HL-60 (cell line): ENCODE measurements around the gene GALNT9.

Source experiments
- DNase-seq, 2 experiments: peaks; one replicate each; pipeline ENCODE4 v3.0.0-alpha.2; 2010 to 2020; ENCODE audit warnings: low read depth in 1 of 2, low spot score in 1 of 2
- H3K27ac ChIP-seq: fragments of 250-450 bp; sonication (Bioruptor Pico); replicated peaks from 2 replicates; pipeline ENCODE4 v1.5.1; 2020; ENCODE audit warnings: mild to moderate bottlenecking, moderate library complexity
- H3K27me3 ChIP-seq: fragments of 250-450 bp; sonication (Bioruptor Pico); 2 replicates; pipeline ENCODE4 v1.5.1; 2021; ENCODE audit warnings: mild to moderate bottlenecking, moderate library complexity; ENCODE audit not compliant: insufficient read depth, poor library complexity, severe bottlenecking
- H3K4me3 ChIP-seq: replicated peaks from 2 replicates; pipeline ENCODE4 v1.5.1; 2011; ENCODE audit warnings: mild to moderate bottlenecking, control low read depth, low read length; ENCODE audit not compliant: insufficient read depth
- CTCF ChIP-seq: IDR thresholded peaks from one replicate; pipeline ENCODE4 v1.5.1; 2011; ENCODE audit warnings: low read length, control low read depth, inconsistent platforms; ENCODE audit not compliant: insufficient read depth
- GABPA ChIP-seq: IDR thresholded peaks from 2 replicates; pipeline ENCODE4 v1.6.1; 2012; ENCODE audit warnings: low read depth
- POLR2AphosphoS5 ChIP-seq: IDR thresholded peaks from 2 replicates; pipeline ENCODE4 v1.6.1; 2012; ENCODE audit warnings: low read depth
- REST ChIP-seq: IDR thresholded peaks from 2 replicates; pipeline ENCODE4 v1.6.1; 2012; ENCODE audit warnings: low read depth; ENCODE audit not compliant: insufficient replicate concordance
- SPI1 ChIP-seq: IDR thresholded peaks from 2 replicates; pipeline ENCODE4 v1.6.1; 2012; ENCODE audit warnings: low read depth, mild to moderate bottlenecking, borderline replicate concordance

GALNT9 gene

GRCh38 chr12:132263061-132263360, 66.4 kb downstream of the GALNT9 start:
- no peaks in the 10 kb centered on the region for H3K27me3 ChIP-seq
- TF ChIP-seq CTCF (no peak), REST (no peak), SPI1 (no peak), POLR2AphosphoS5 (no peak), GABPA (no peak)
- no peak overlapping the region for H3K4me3 ChIP-seq
- no peak for DNase-seq
- no peak overlapping the region for H3K27ac ChIP-seq

- H3K27me3 ChIP-seq, result no peaks in the 10 kb centered on the region
Measured at GRCh38 chr12:132262256-132263060, 66.9 kb downstream of the GALNT9 start.

More at GRCh38 chr12:132262256-132263060, 66.9 kb downstream of the GALNT9 start:
- Histone ChIP-seq H3K4me3 (no peak overlapping the region), H3K27ac (no peak overlapping the region)
- no peak for DNase-seq
- TF ChIP-seq REST, result no peak
- TF ChIP-seq SPI1, result no peak
- no peak for TF ChIP-seq POLR2AphosphoS5
- TF ChIP-seq GABPA, result no peak
- no peak for TF ChIP-seq CTCF
